HG03175 (cell line): Measurements from ENCODE around the gene HK3.
"Not testable (repeated sequence)": the region's sequence is repeated elsewhere in the genome, so short reads cannot be mapped to it uniquely, and the experiment has no call there.

ENCODE experiments used
- ATAC-seq: cut with Tn5 transposase; IDR thresholded peaks from one replicate; pipeline ENCODE4 v1.9.1; 2021; ENCODE audit warnings: mild to moderate bottlenecking, moderate library complexity; ENCODE audit not compliant: unreplicated experiment

The HK3 gene

GRCh38 chr5:176884571-176884890, 14.6 kb downstream of the HK3 start:
- ATAC-seq: no peak

GRCh38 chr5:176883700-176884570, 15.2 kb downstream of the HK3 start:
- no peak for ATAC-seq

- ATAC-seq: no peak
Observed at GRCh38 chr5:176882567-176882903, 16.6 kb downstream of the HK3 start.

- no peak for ATAC-seq
Observed at GRCh38 chr5:176881816-176882566, 17.2 kb downstream of the HK3 start.

- ATAC-seq: no peak
Observed at GRCh38 chr5:176881021-176881749, 18.0 kb downstream of the HK3 start.

GRCh38 chr5:176880366-176881020, 18.7 kb downstream of the HK3 start:
- ATAC-seq: no peak

- ATAC-seq: no peak
Observed at GRCh38 chr5:176879663-176880361, 19.3 kb downstream of the HK3 start.

- no peak for ATAC-seq
Observed at GRCh38 chr5:176878906-176879662, 20.1 kb downstream of the HK3 start.

- no peak for ATAC-seq
Observed at GRCh38 chr5:176878463-176878862, 20.7 kb downstream of the HK3 start.

GRCh38 chr5:176877793-176878331, 21.3 kb downstream of the HK3 start:
- no peak for ATAC-seq

- ATAC-seq: no peak
Observed at GRCh38 chr5:176876506-176877431, 22.4 kb downstream of the HK3 start.

GRCh38 chr5:176875783-176876505, 23.2 kb downstream of the HK3 start:
- ATAC-seq: no peak

- ATAC-seq: no peak
Observed at GRCh38 chr5:176875014-176875550, 24.1 kb downstream of the HK3 start.

- no peak for ATAC-seq
Observed at GRCh38 chr5:176874198-176874780, 24.9 kb downstream of the HK3 start.

- ATAC-seq: no peak
Observed at GRCh38 chr5:176873541-176874172, 25.5 kb downstream of the HK3 start.

GRCh38 chr5:176873011-176873410, 26.1 kb downstream of the HK3 start:
- not testable (repeated sequence) for ATAC-seq

GRCh38 chr5:176872586-176872985, 26.6 kb downstream of the HK3 start:
- not testable (repeated sequence) for ATAC-seq
